Measurements from ENCODE around the gene KCNV2.

Gene KCNV2

GRCh38 chr9:2761424-2761823 lies 44.1 kb downstream of the KCNV2 start:
- DNase-seq = no peak

- DNase-seq = peak; percentile 67 to 71 (median 70)
Measured at GRCh38 chr9:2764353-2764752, 47.0 kb downstream of the KCNV2 start.

- DNase-seq = no peak
Measured at GRCh38 chr9:2765250-2765880, 48.1 kb downstream of the KCNV2 start.

GRCh38 chr9:2767800-2768677 lies 50.7 kb downstream of the KCNV2 start:
- DNase-seq = no peak

- no peak for DNase-seq
Measured at GRCh38 chr9:2771087-2771486, 53.8 kb downstream of the KCNV2 start.

- DNase-seq = no peak
Measured at GRCh38 chr9:2771661-2772060, 54.4 kb downstream of the KCNV2 start.

- no peak for DNase-seq
Measured at GRCh38 chr9:2777454-2777853, 60.1 kb downstream of the KCNV2 start.

- DNase-seq = no peak
Measured at GRCh38 chr9:2778816-2779215, 61.5 kb downstream of the KCNV2 start.
